Naive thymus-derived CD8-positive, alpha-beta T cell (primary cell): ENCODE data around the gene SLC44A3. TPM values are rescaled to one million over a fixed set of nuclear protein-coding genes. Genes with fewer than 3 reads are reported as not detected.
A peak's percentile ranks its signal among the peaks of the same experiment; 100 is the strongest.

Experiments
- ATAC-seq, 2 donors: fragments of 150-1000 bp; cut with Tn5 transposase in 1 of 2; sonication (Bioruptor Pico), chemical (Tn5 transposase) in 1 of 2; 1 replicate in 1 of 2; 2 replicates in 1 of 2; pipeline ENCODE4 v1.10.0; 2021; ENCODE audit warnings: mild to moderate bottlenecking in 2 of 2, moderate library complexity in 2 of 2
- POLR2A ChIA-PET: fragments of 350-600 bp; sonication (Branson Sonifier 250); formaldehyde crosslinking; loops from one replicate; lab custom pipeline; 2021; ENCODE audit warnings: antibody characterized with exemption; lab: Charles Lee
- DNase-seq, 10 donors: peaks; one replicate each; pipeline versions ENCODE4 v3.0.0 to v3.0.0-alpha.2; 2020 to 2022
- H3K27ac Mint-ChIP-seq, 10 donors: one replicate each; pipeline ENCODE4 v1.8.0; 2020 to 2022; ENCODE audit warnings: mild to moderate bottlenecking in 10 of 10, mixed read lengths in 10 of 10, moderate library complexity in 4 of 10, inconsistent platforms in 1 of 10
- H3K27me3 Mint-ChIP-seq, 5 donors: one replicate each; pipeline ENCODE4 v1.8.0; 2021 to 2022; ENCODE audit warnings: mixed read lengths in 5 of 5
- H3K36me3 Mint-ChIP-seq, 3 donors: one replicate each; pipeline ENCODE4 v1.8.0; 2020 to 2022; ENCODE audit warnings: mixed read lengths in 3 of 3, mild to moderate bottlenecking in 2 of 3, inconsistent platforms in 1 of 3
- H3K4me1 Mint-ChIP-seq, 4 donors: one replicate each; pipeline ENCODE4 v1.8.0; 2021 to 2022; ENCODE audit warnings: mixed read lengths in 4 of 4
- H3K4me3 Mint-ChIP-seq, 10 donors: one replicate each; pipeline ENCODE4 v1.8.0; 2020 to 2022; ENCODE audit warnings: mild to moderate bottlenecking in 10 of 10, mixed read lengths in 10 of 10, moderate library complexity in 6 of 10, inconsistent platforms in 1 of 10
- H3K9me3 Mint-ChIP-seq, 9 donors: one replicate each; pipeline ENCODE4 v1.8.0; 2020 to 2022; ENCODE audit warnings: mixed read lengths in 9 of 9, mild to moderate bottlenecking in 3 of 9, inconsistent platforms in 1 of 9, moderate library complexity in 1 of 9
- polyA plus RNA-seq, 3 donors: library from polyadenylated mRNA; unstranded; fragments of 300-500 nt; fragmentation: Illumina TruSeq; gene quantifications; one replicate each; pipeline ENCODE4 v1.2.3, GENCODE V29; 2021
- total RNA-seq, 8 experiments: library from RNA in 2 of 8; stranded (reverse) in 2 of 8; gene quantifications; one replicate each; pipeline ENCODE4 v1.2.3 and lab custom pipeline; 2021 to 2026

The SLC44A3 gene
- total and polyA plus RNA-seq, 5 experiments from 2014 or later = not detected

GRCh38 chr1:94888201-94888600 is 68.0 kb downstream of the SLC44A3 start:
- no peak for DNase-seq
- POLR2A ChIA-PET = no interaction called here
- Mint-ChIP-seq H3K4me1 (peaks cover 0 to 10% (median 7%) of the 10 kb centered on the region in 4 donors), H3K4me3 (no peak overlapping the region), H3K27ac (no peak overlapping the region), H3K9me3 (no peaks in the 10 kb centered on the region), H3K27me3 (peaks cover 0 to 3% (median 0%) of the 10 kb centered on the region in 5 donors), H3K36me3 (peaks cover 0 to 1% (median 0%) of the 10 kb centered on the region in 3 donors)
- ATAC-seq = no peak

- POLR2A ChIA-PET = no interaction called here
- ATAC-seq = no peak
- peaks cover 4 to 13% (median 7%) of the 10 kb centered on the region in 3 donors for H3K36me3 Mint-ChIP-seq
- no peaks in the 10 kb centered on the region for H3K9me3 Mint-ChIP-seq
- H3K4me3 Mint-ChIP-seq = no peak overlapping the region
- no peak for DNase-seq
- peaks cover 0 to 2% (median 0%) of the 10 kb centered on the region in 5 donors for H3K27me3 Mint-ChIP-seq
- no peak overlapping the region for H3K27ac Mint-ChIP-seq
- peaks cover 0 to 1% (median 0%) of the 10 kb centered on the region in 4 donors for H3K4me1 Mint-ChIP-seq
These were observed 72.6 kb downstream of the SLC44A3 start for GRCh38 chr1:94892604-94893254.

DNA sequence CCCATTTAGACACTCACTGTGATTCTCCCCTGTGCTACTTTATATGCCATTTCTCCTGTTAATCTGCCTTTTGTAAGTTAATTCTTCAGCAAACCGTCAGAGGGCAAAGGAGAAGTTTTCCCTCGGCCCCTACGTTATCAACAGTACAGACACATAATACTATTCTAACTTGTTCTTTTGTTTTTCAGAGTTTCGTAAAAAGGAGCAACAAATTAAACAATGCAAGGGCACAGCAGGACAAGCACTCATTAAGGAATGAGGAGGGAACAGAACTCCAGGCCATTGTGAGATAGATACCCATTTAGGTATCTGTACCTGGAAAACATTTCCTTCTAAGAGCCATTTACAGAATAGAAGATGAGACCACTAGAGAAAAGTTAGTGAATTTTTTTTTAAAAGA is 74.5 kb downstream of the SLC44A3 start:
- POLR2A ChIA-PET = no interaction called here
- Mint-ChIP-seq H3K27me3 (peaks cover 0 to 3% (median 0%) of the 10 kb centered on the region in 5 donors), H3K9me3 (no peaks in the 10 kb centered on the region), H3K27ac (no peak overlapping the region), H3K36me3 (peaks cover 8 to 23% (median 10%) of the 10 kb centered on the region in 3 donors), H3K4me1 (peaks cover 0 to 1% (median 0%) of the 10 kb centered on the region in 4 donors), H3K4me3 (no peak overlapping the region)
- ATAC-seq (no peak), DNase-seq (no peak)

DNA sequence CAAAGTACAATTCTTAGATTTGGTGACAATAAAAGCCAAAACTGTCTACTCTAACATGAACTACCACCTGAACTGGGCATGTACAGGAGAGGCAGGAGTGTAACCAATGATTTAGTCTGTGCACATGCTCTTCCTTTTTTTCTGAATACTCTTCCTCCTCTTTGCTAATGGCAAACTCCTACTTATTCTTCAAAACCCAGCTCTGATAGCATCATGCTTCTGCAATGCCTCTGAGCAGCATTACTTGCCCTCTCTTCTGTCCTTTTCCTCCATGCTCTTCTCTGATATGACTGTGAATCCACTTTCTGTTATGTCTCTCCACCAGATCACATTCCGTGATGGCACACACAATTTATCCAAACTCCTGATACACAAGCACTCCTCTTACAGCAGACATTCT is 75.4 kb downstream of the SLC44A3 start:
- H3K9me3 Mint-ChIP-seq = no peaks in the 10 kb centered on the region
- H3K4me3 Mint-ChIP-seq = no peak overlapping the region
- no peak for ATAC-seq
- POLR2A ChIA-PET = no interaction called here
- peaks cover 0 to 1% (median 0%) of the 10 kb centered on the region in 4 donors for H3K4me1 Mint-ChIP-seq
- H3K27me3 Mint-ChIP-seq = peaks cover 0 to 3% (median 0%) of the 10 kb centered on the region in 5 donors
- H3K27ac Mint-ChIP-seq = peak overlapping the region in 1 of 10 donors; percentile 38
- peaks cover 8 to 28% (median 12%) of the 10 kb centered on the region in 3 donors for H3K36me3 Mint-ChIP-seq
- no peak for DNase-seq

- no peaks in the 10 kb centered on the region for H3K9me3 Mint-ChIP-seq
- peaks cover 0 to 1% (median 0%) of the 10 kb centered on the region in 4 donors for H3K4me1 Mint-ChIP-seq
- no peak overlapping the region for H3K27ac Mint-ChIP-seq
- H3K36me3 Mint-ChIP-seq = peaks cover 8 to 46% (median 19%) of the 10 kb centered on the region in 3 donors
- no peak overlapping the region for H3K4me3 Mint-ChIP-seq
- H3K27me3 Mint-ChIP-seq = peaks cover 0 to 3% (median 0%) of the 10 kb centered on the region in 5 donors
- no peak for DNase-seq
- ATAC-seq = no peak
- POLR2A ChIA-PET = no interaction called here
These were observed 78.6 kb downstream of the SLC44A3 start for GRCh38 chr1:94898491-94899385.

DNA sequence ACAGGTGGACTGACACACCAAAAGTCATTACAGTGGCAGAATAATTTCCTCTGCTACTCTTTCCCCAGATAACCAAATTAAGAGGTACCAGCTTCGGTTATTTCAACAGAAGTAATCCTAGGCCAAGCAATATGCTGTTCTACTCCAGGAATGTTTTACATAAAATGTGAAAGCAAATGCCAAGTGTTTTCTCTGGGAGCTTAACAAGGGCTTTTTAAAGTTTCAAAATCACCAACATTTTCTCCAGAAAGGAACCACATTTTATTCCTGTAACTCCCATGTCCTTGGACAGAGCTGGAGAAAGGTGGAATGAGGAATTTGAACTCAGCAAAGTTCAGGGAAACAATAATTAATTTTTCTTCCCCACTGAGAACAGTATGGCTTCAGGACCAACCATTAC is 79.6 kb downstream of the SLC44A3 start:
- POLR2A ChIA-PET = no interaction called here
- DNase-seq = no peak
- H3K4me3 Mint-ChIP-seq = no peak overlapping the region
- peaks cover 0 to 1% (median 0%) of the 10 kb centered on the region in 4 donors for H3K4me1 Mint-ChIP-seq
- H3K9me3 Mint-ChIP-seq = no peaks in the 10 kb centered on the region
- H3K36me3 Mint-ChIP-seq = peaks cover 8 to 46% (median 19%) of the 10 kb centered on the region in 3 donors
- ATAC-seq = no peak
- H3K27me3 Mint-ChIP-seq = peaks cover 0 to 3% (median 0%) of the 10 kb centered on the region in 5 donors
- H3K27ac Mint-ChIP-seq = no peak overlapping the region

- Mint-ChIP-seq H3K4me3 (no peak overlapping the region), H3K4me1 (no peaks in the 10 kb centered on the region), H3K27ac (no peak overlapping the region), H3K27me3 (peaks cover 0 to 3% (median 0%) of the 10 kb centered on the region in 5 donors), H3K9me3 (no peaks in the 10 kb centered on the region), H3K36me3 (peaks cover 4 to 38% (median 17%) of the 10 kb centered on the region in 3 donors)
- POLR2A ChIA-PET = no interaction called here
- no peak for DNase-seq
- ATAC-seq = no peak
These were observed 81.7 kb downstream of the SLC44A3 start for GRCh38 chr1:94901841-94902240.

GRCh38 chr1:94903280-94904009 is 83.3 kb downstream of the SLC44A3 start:
- Mint-ChIP-seq H3K4me1 (peaks cover 0 to 2% (median under 1%) of the 10 kb centered on the region in 4 donors), H3K36me3 (peaks cover 5 to 27% (median 14%) of the 10 kb centered on the region in 3 donors), H3K27ac (peak overlapping the region in 1 of 10 donors; percentile 3), H3K27me3 (no peaks in the 10 kb centered on the region), H3K9me3 (no peaks in the 10 kb centered on the region), H3K4me3 (no peak overlapping the region)
- POLR2A ChIA-PET = no interaction called here
- DNase-seq (no peak), ATAC-seq (no peak)

- no peak overlapping the region for H3K4me3 Mint-ChIP-seq
- POLR2A ChIA-PET = no interaction called here
- peaks cover 0 to 3% (median 0%) of the 10 kb centered on the region in 5 donors for H3K27me3 Mint-ChIP-seq
- H3K36me3 Mint-ChIP-seq = peaks cover 5 to 20% (median 15%) of the 10 kb centered on the region in 3 donors
- no peaks in the 10 kb centered on the region for H3K9me3 Mint-ChIP-seq
- ATAC-seq (no peak), DNase-seq (no peak)
- H3K4me1 Mint-ChIP-seq = peaks cover 0 to 6% (median under 1%) of the 10 kb centered on the region in 4 donors
- no peak overlapping the region for H3K27ac Mint-ChIP-seq
These were observed 85.0 kb downstream of the SLC44A3 start for GRCh38 chr1:94905207-94905606.

DNA sequence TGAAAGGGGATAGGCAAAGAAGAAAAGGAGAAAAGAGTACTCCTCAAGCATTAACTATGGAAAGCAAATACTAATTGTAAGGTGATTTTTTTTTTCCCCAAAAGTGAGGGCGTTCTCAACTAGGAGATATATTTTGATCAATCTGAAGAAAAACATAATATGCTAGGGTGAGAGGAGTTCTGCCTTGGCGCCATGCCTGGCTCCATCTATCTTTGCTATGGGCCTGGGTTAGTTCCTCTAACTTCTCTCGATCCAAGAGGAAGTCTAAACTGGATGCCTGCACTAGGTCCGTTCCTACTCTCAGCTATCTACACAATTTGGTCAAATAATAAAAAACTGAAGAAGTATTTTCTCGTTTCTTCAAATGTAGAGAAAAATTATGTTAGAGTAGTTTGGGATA is 86.2 kb downstream of the SLC44A3 start:
- H3K9me3 Mint-ChIP-seq = no peaks in the 10 kb centered on the region
- no peak for DNase-seq
- peaks cover 5 to 14% (median 9%) of the 10 kb centered on the region in 3 donors for H3K36me3 Mint-ChIP-seq
- H3K27me3 Mint-ChIP-seq = peaks cover 0 to 9% (median 0%) of the 10 kb centered on the region in 5 donors
- H3K4me3 Mint-ChIP-seq = no peak overlapping the region
- POLR2A ChIA-PET = no interaction called here
- peak overlapping the region in 1 of 10 donors; percentile 7 for H3K27ac Mint-ChIP-seq
- ATAC-seq = no peak
- peaks cover 0 to 6% (median under 1%) of the 10 kb centered on the region in 4 donors for H3K4me1 Mint-ChIP-seq

GRCh38 chr1:94907136-94907535 is 87.0 kb downstream of the SLC44A3 start:
- ATAC-seq (no peak), DNase-seq (no peak)
- Mint-ChIP-seq H3K27me3 (peaks cover 0 to 9% (median 0%) of the 10 kb centered on the region in 5 donors), H3K9me3 (no peaks in the 10 kb centered on the region), H3K4me3 (no peak overlapping the region), H3K27ac (no peak overlapping the region), H3K4me1 (peaks cover 0 to 6% (median under 1%) of the 10 kb centered on the region in 4 donors), H3K36me3 (peaks cover 4 to 8% (median 5%) of the 10 kb centered on the region in 3 donors)
- POLR2A ChIA-PET = no interaction called here

GRCh38 chr1:94908190-94908589 is 88.0 kb downstream of the SLC44A3 start:
- Mint-ChIP-seq H3K4me1 (peaks cover 0 to 6% (median 1%) of the 10 kb centered on the region in 4 donors), H3K36me3 (peaks cover 3 to 5% (median 4%) of the 10 kb centered on the region in 3 donors), H3K27me3 (peaks cover 0 to 9% (median 0%) of the 10 kb centered on the region in 5 donors), H3K4me3 (no peak overlapping the region), H3K27ac (peak overlapping the region in 1 of 10 donors; percentile 20), H3K9me3 (no peaks in the 10 kb centered on the region)
- ATAC-seq = no peak
- no peak for DNase-seq
- POLR2A ChIA-PET = no interaction called here
